Activated T-cell treated with anti-CD3 and anti-CD28 coated beads, Interleukin-2, amount 50 U/mL, for 4 hours (primary cell): Measurements from ENCODE around the gene SLC22A4. TPM values are rescaled to one million over a fixed set of nuclear protein-coding genes. Genes with fewer than 3 reads are reported as not detected.

Source experiments
- ATAC-seq, 2 donors: fragments of 200-7000 bp; cut with Tn5 transposase; one replicate each; pipeline ENCODE4 v1.10.0; 2021
- DNase-seq: peaks from one replicate; pipeline ENCODE4 v3.0.0-alpha.2; 2020
- H3K27me3 Mint-ChIP-seq: one replicate; pipeline ENCODE4 v1.8.0; 2021; ENCODE audit warnings: low read depth, mixed read lengths
- H3K36me3 Mint-ChIP-seq: one replicate; pipeline ENCODE4 v1.8.0; 2022; ENCODE audit warnings: mixed read lengths; ENCODE audit not compliant: insufficient read depth
- H3K4me1 Mint-ChIP-seq: one replicate; pipeline ENCODE4 v1.8.0; 2021; ENCODE audit warnings: low read depth, mixed read lengths
- H3K4me3 Mint-ChIP-seq: one replicate; pipeline ENCODE4 v1.8.0; 2021; ENCODE audit warnings: mild to moderate bottlenecking, moderate library complexity, mixed read lengths
- H3K9me3 Mint-ChIP-seq: one replicate; pipeline ENCODE4 v1.8.0; 2021; ENCODE audit warnings: mixed read lengths
- total RNA-seq, 3 donors: library from RNA; stranded (reverse); gene quantifications; one replicate each; pipeline ENCODE4 v1.2.1, GENCODE V29; 2021

Gene SLC22A4
- 1 to 10 TPM; 1.4 to 2.8 (median 1.8) TPM for total RNA-seq

DNA sequence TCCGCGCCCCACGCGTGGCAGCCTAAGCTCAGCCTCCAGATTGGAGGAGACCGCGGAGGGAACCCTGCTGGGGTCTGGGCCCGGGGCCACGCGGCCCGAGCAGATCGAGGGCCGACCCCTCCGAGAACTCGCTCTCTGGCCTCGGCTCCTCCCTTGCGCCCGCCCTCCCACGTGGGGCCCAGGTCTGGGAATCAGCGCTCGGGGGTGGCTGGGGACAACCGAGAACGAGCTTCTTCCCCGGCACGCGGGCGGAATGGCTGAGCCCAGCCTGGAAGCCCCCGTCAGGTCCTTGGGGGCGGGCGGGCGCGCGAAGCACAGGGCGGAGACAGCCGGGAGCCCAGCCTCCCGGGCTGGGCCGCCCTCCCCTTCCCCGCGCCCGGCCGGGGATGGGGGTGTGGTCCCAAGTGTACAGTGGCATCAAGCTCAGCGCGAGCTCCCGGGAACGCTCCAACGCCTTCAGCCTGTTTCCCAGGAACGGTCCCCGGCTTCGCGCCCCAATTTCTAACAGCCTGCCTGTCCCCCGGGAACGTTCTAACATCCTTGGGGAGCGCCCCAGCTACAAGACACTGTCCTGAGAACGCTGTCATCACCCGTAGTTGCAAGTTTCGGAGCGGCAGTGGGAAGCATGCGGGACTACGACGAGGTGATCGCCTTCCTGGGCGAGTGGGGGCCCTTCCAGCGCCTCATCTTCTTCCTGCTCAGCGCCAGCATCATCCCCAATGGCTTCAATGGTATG lies at the start of gene SLC22A4:
Gene SLC22A4 (plus strand): TSS at position 403 of the 736 bp plus-strand sequence. CDS start 223 bp downstream, at position 626.
- ATAC-seq: peak; percentile 80 to 81
- Mint-ChIP-seq H3K4me1 (peaks cover 20% of the 10 kb centered on the region), H3K36me3 (no peaks in the 10 kb centered on the region), H3K9me3 (no peaks in the 10 kb centered on the region), H3K27me3 (peaks cover 8% of the 10 kb centered on the region), H3K4me3 (peak within 1 kb of the TSS; percentile 88)
- DNase-seq: peak; percentile 74

GRCh38 chr5:132245593-132245992 lies 48.6 kb upstream of the SLC22A4 start:
- DNase-seq: no peak
- Mint-ChIP-seq H3K4me1 (no peaks in the 10 kb centered on the region), H3K9me3 (peaks cover 46% of the 10 kb centered on the region), H3K36me3 (peaks cover 4% of the 10 kb centered on the region), H3K4me3 (no peak overlapping the region), H3K27me3 (peaks cover 3% of the 10 kb centered on the region)
- ATAC-seq: no peak

DNA sequence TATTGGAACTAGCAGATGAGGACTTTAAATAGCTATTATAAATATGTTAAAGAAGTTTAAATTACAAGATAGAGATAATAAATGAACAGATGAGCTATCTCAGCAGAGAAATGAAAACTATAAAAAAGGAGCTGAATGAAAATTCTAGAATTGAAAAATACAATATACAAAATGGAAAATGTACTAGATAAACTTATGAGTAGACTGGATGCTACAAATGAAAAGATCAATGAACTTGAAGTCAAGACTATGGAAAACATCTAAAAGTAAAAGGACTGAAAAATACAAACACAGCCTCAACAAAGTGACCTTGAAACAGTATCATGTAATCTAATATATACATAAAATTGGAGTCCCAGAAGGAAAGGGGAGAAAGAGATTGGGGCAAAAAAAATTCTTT lies 47.4 kb upstream of the SLC22A4 start:
- no peak overlapping the region for H3K4me3 Mint-ChIP-seq
- peaks cover 3% of the 10 kb centered on the region for H3K27me3 Mint-ChIP-seq
- no peaks in the 10 kb centered on the region for H3K4me1 Mint-ChIP-seq
- H3K9me3 Mint-ChIP-seq: peaks cover 37% of the 10 kb centered on the region
- DNase-seq (no peak), ATAC-seq (no peak)
- H3K36me3 Mint-ChIP-seq: peaks cover 4% of the 10 kb centered on the region

DNA sequence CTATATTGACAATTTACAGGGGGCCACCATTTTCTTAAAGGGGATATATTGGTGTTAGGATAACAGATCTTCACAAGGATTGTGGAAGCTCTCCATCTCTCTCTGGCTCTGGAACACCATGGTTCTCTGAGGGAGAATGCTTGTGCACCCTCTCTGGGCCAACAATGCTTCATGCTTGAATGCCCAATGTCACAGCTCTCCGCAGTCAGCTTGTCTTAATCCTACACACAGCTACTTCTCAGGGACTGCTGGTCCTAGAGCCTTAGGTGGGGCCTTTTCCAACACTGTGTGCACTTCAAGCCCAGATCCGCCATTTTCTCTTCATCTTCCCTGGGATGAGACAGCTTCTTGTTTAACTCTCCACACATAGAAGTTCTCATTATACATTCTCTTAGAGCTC lies 43.6 kb upstream of the SLC22A4 start:
- ATAC-seq (no peak), DNase-seq (no peak)
- peaks cover 14% of the 10 kb centered on the region for H3K9me3 Mint-ChIP-seq
- H3K27me3 Mint-ChIP-seq: peaks cover 4% of the 10 kb centered on the region
- H3K4me1 Mint-ChIP-seq: no peaks in the 10 kb centered on the region
- no peak overlapping the region for H3K4me3 Mint-ChIP-seq
- H3K36me3 Mint-ChIP-seq: no peaks in the 10 kb centered on the region

- no peaks in the 10 kb centered on the region for H3K36me3 Mint-ChIP-seq
- no peaks in the 10 kb centered on the region for H3K4me1 Mint-ChIP-seq
- H3K27me3 Mint-ChIP-seq: peaks cover 11% of the 10 kb centered on the region
- ATAC-seq: no peak
- H3K4me3 Mint-ChIP-seq: no peak overlapping the region
- no peak for DNase-seq
- H3K9me3 Mint-ChIP-seq: peaks cover 8% of the 10 kb centered on the region
Observed at GRCh38 chr5:132251220-132251725, 42.9 kb upstream of the SLC22A4 start.

DNA sequence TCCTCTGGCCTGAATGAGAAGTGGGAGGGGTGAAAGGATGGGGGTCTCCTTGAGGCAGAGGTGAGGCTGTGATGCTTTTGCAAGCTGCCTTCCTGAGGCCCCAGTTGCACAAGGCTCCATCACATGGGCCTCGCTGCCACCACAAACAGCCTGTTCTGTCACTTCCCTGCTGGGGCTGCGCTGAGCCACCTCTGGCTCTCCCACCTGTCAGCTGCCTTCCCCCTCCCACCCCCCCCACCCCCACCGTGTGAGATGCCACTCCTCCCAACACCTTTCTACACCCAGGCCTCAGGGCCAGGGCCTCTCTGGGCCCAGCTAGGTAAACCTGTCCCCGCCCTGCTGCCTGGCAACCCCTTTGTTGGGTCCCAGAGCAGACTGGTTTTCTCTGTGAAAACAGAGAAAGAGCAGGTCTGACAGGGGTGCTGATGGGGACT lies 41.2 kb upstream of the SLC22A4 start:
- H3K9me3 Mint-ChIP-seq: no peaks in the 10 kb centered on the region
- H3K36me3 Mint-ChIP-seq: no peaks in the 10 kb centered on the region
- DNase-seq (no peak), ATAC-seq (no peak)
- H3K4me1 Mint-ChIP-seq: no peaks in the 10 kb centered on the region
- H3K4me3 Mint-ChIP-seq: no peak overlapping the region
- H3K27me3 Mint-ChIP-seq: peaks cover 14% of the 10 kb centered on the region

- Mint-ChIP-seq H3K27me3 (peaks cover 17% of the 10 kb centered on the region), H3K9me3 (no peaks in the 10 kb centered on the region), H3K36me3 (no peaks in the 10 kb centered on the region), H3K4me1 (no peaks in the 10 kb centered on the region), H3K4me3 (no peak overlapping the region)
- no peak for ATAC-seq
- DNase-seq: no peak
Observed at GRCh38 chr5:132253452-132254320, 40.5 kb upstream of the SLC22A4 start.

GRCh38 chr5:132254321-132254977 lies 39.7 kb upstream of the SLC22A4 start:
- peaks cover 17% of the 10 kb centered on the region for H3K27me3 Mint-ChIP-seq
- H3K4me1 Mint-ChIP-seq: no peaks in the 10 kb centered on the region
- H3K36me3 Mint-ChIP-seq: no peaks in the 10 kb centered on the region
- ATAC-seq (no peak), DNase-seq (no peak)
- H3K9me3 Mint-ChIP-seq: no peaks in the 10 kb centered on the region
- no peak overlapping the region for H3K4me3 Mint-ChIP-seq

DNA sequence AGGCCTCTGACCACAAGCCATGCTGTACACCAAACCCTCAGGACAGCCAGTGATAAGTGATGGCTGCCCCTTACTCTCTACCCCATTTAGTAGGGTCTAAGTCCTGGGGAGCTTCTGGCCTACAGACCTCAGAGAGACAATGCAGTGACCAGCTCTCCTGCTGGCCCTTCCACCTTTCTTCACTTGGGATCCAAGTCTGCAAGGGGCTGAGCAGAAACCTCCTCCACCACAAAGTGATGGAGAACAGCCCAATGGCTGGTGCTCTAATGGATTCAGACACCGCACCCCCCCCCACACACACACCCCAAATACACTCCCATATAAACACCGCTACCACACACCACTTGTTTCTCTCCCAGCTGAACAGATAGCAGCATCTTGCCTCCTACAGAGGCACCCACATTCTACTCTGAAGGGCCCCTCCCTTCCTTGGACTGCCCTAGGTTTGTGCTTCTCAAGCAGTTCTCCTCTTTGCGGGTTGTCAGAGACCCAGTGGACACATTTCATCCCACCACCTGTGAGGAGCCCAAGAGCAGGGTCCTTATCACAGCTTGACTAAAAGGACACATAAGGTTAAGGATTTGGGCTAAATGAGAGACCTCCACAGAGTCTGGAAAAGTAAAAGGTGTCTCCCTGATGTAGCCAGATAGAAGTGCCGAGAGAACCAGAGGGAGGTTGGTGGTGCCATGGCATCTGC lies 38.0 kb upstream of the SLC22A4 start:
- no peak overlapping the region for H3K4me3 Mint-ChIP-seq

GRCh38 chr5:132256783-132257130 lies 37.4 kb upstream of the SLC22A4 start:
- H3K4me3 Mint-ChIP-seq: no peak overlapping the region
- no peak for DNase-seq

More for the DNA sequence above, 38.0 kb upstream of the SLC22A4 start:
- DNase-seq (no peak), ATAC-seq (no peak)
- H3K36me3 Mint-ChIP-seq: no peaks in the 10 kb centered on the region
- H3K27me3 Mint-ChIP-seq: peaks cover 17% of the 10 kb centered on the region
- no peaks in the 10 kb centered on the region for H3K9me3 Mint-ChIP-seq
- H3K4me1 Mint-ChIP-seq: peaks cover 9% of the 10 kb centered on the region

GRCh38 chr5:132257131-132258101 lies 36.8 kb upstream of the SLC22A4 start, which contains the start of gene PDLIM4:
Gene PDLIM4, plus strand, starts transcription at chr5:132257696. Its CDS starts 39 bp downstream, at chr5:132257735.
- no peak for DNase-seq
- H3K4me3 Mint-ChIP-seq: no peak within 1 kb of the TSS
- H3K36me3 Mint-ChIP-seq: no peaks in the 10 kb centered on the region
- H3K9me3 Mint-ChIP-seq: no peaks in the 10 kb centered on the region
- ATAC-seq: no peak
- peaks cover 17% of the 10 kb centered on the region for H3K27me3 Mint-ChIP-seq
- H3K4me1 Mint-ChIP-seq: peaks cover 9% of the 10 kb centered on the region

More at GRCh38 chr5:132256783-132257130, 37.4 kb upstream of the SLC22A4 start:
- Mint-ChIP-seq H3K9me3 (no peaks in the 10 kb centered on the region), H3K4me1 (peaks cover 9% of the 10 kb centered on the region), H3K27me3 (peaks cover 17% of the 10 kb centered on the region), H3K36me3 (no peaks in the 10 kb centered on the region)
- ATAC-seq: no peak

DNA sequence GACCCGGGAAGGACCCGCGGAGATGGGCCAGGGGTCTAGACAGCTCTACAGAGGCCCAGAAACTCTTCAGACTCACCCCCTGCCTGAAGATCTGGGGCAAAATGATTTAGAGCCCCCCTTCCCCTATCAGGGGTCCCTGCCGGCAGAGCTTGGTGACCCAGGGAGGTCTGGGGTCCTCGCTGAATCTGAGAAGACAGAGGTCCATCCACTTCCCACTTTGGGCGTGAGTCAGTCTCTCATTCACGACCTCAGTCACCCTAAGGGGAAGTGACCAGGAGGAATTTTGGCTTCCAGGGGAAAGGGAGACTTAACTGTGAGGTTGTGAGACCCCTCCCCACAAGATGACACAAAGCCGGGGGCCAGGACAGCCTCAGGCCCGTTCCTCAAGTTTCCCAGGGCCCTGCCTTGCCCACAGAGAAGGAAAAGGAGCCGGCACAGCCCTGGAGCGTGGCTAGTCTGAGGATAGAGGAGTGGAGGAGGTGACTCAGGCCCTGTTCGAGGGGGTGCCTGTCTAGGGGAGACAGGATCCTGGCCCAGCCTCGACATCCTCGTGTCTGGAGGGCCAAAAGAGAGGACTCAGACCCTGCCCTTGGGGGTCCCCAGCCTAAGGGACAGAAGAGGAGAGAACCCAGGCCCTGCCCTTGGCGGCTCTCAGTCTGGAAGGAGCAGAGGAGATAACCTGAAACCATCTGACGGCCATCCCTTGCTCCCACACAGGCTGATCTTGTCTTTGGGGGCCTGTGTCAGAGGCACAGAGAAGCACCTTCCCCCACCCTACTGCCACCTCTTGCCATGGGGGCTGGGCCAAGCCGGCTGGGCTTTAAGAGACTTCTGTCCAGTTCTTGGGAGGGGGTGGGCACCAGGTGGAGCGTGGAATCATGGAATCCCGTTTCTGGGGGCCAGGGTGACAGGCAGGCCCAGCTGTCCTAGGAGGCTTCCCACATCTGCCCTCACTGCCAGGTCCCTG lies 35.8 kb upstream of the SLC22A4 start:
- no peak for ATAC-seq
- Mint-ChIP-seq H3K27me3 (peaks cover 17% of the 10 kb centered on the region), H3K9me3 (no peaks in the 10 kb centered on the region), H3K4me1 (peaks cover 9% of the 10 kb centered on the region), H3K36me3 (no peaks in the 10 kb centered on the region), H3K4me3 (no peak overlapping the region)
- DNase-seq: no peak
